ENCODE results near the gene STK31.
"Not testable (repeated sequence)": the region's sequence is repeated elsewhere in the genome, so short reads cannot be mapped to it uniquely, and the experiment has no call there.

STK31 gene

GRCh38 chr7:23713285-23714149, 3.5 kb downstream of the STK31 start:
- DNase-seq = no peak

DNA sequence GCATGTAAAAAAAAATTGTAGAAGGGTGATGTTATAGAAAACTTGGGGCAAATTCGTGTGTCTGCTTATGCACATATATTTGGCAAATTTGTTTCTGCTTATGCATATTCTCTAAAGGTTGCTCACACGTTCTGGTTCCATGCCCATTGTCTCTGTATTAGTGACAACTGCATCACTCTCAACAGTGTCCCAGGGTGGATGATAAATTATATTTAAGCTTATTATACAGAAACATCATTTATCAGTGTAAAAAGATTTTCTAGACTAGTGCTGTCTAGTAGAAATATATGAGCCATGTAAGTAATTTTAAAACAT, 4.1 kb downstream of the STK31 start:
- no peak for DNase-seq

GRCh38 chr7:23714579-23714978, 4.6 kb downstream of the STK31 start:
- DNase-seq = no peak

DNA sequence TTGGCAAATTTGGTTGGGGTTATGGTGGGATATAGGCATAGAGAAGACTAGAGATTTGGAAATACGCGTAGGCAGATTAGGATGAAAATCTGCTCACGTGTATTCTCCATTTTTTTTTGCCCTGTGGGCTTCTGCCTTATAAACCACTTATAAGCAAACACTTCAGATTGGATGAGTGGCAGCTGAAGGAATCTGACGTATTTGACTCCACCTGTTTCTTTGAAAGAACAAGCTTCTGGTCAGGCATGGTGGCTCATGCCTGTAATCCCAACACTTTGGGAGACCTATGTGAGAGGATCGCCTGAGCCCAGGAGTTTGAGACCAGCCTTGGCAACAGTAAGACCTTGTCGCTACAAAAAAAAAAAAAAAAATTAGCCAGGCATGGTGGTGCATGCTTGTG, 5.1 kb downstream of the STK31 start:
- DNase-seq = no peak

DNA sequence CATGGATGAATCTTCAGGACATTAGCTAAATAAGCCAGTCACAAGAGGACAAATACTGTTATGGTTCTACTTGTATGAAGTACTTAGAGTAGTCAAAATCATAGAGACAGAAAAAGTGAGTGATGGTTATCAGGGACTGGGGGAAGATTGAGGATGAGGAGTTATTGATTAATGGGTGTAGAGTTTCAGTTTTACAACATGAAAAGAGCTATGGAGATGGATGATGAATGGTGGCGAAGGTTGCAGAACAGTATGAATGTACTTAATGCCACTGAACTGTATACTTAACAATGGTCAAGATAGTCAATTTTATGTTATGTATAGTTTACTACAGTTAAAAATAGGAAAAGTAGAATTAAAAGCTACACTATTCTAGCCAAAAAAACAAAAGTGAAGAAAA, 7.8 kb downstream of the STK31 start:
- no peak for DNase-seq

- no peak for DNase-seq
These were observed 11.4 kb downstream of the STK31 start for GRCh38 chr7:23721456-23721855.

DNA sequence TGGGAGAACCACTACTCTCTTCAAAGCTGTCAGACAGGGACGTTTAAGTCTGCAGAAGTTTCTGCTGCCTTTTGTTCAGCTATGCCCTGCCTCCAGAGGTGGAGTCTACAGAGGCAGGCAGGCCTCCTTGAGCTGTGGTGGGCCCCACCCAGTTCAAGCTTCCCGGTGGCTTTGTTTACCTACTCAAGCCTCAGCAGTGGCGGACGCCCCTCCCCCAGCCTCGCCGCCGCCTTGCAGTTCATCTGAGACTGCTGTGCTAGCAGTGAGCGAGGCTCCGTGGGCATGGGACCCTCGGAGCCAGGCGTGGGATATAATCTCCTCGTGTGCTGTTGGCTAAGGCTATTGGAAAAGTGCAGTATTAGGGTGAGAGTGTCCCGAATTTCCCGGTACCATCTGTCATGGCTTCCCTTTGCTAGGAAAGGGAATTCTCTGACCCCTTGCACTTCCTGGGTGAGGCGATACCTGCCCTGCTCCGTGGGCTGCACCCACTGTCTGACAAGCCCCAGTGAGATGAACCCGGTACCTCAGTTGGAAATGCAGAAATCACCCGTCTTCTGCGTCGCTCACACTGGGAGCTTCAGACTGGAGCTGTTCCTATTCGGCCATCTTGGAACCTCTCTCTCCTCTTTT, 12.7 kb downstream of the STK31 start:
- not testable (repeated sequence) for DNase-seq

- DNase-seq = not testable (repeated sequence)
These were observed 14.1 kb downstream of the STK31 start for GRCh38 chr7:23724113-23724512.

- DNase-seq = no peak
These were observed 32.0 kb downstream of the STK31 start for GRCh38 chr7:23742051-23742450.

DNA sequence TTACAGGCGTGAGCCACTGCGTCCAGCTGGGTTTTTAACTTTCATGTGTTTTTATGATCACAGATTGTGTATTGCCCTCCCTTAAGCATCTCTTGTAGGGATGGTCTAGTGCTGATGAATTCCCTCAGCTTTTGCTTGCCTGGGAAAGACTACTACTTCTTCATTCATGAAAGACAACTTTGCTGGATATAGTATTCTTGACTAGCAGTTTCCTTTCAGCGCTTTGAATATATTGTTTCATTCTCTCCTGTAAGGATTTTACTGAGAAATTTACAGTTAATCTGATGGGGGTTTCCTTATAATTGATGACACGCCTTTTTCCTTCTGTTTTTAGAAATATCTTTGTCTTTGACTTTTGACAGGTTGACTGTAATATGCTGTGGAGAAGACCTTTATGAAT, 33.2 kb downstream of the STK31 start:
- no peak for DNase-seq

DNA sequence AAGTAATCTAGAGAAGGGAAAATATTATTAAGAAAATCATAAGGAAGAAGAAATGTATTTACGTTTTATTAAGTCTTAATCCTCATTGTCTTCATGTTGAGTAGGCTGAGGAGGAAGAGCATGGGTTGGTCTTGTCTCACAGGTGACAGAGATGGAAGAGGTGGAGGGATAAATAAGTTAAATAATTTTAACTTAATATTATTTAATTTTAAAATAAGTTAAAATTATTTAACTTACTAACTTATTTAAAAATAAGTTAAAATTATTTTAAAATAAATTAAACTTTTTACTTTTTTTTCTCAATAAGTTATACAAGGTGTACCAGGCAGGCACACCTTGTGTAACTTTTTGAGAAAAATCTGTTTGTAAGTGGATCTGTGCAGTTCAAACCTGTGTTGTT, 36.6 kb downstream of the STK31 start:
- DNase-seq = no peak

- DNase-seq = no peak
These were observed 41.8 kb downstream of the STK31 start for GRCh38 chr7:23751852-23752251.

DNA sequence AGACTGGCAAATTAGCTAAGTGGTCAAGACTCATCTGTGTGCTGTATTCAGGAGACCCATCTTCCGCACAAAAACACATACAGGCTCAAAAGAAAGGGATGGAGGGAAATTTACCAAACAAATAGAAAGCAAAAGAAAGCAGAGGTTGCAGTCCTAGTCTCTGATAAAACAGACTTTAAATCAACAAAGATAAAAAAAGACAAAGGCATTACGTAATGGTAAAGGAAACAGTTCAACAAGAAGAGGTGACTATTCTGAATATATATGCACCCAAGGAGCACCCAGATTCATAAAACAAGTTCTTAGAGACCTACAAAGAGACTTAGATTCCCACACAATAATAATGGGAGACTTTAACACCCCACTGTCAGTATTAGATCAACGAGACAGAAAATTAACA, 48.8 kb downstream of the STK31 start:
- not testable (repeated sequence) for DNase-seq

DNA sequence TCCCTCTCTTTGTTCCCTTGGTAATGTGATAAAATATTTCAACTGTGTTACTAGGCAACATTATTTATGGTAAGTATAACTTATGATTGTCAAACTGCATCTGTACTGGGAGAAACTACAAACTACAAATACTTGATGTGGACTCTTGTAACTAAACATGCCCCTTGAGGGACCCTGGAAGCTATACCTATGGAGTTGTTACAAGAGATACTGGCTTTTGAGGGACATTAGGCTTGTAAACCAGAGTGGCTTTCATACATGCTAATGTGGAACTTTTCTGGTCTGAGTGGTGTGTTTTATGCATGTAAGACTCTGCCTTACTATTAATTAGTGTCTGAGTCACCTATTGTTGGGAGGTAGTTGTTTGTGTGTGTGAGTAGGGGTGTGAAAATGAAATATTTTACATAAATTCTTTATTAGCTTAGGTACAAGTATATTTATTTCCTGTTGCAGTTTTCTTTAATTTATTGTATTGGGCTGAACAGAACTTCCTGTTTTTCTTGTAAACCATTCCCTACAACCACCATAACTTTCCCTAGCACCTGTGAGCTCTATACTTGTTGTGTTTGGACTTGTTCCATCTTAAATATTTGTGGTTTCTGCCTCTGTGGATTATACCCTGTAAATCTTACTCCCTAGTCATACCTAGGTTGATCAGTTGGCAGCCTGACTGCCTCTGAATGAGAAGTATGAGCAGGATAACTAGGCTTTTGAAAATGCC, 49.8 kb downstream of the STK31 start:
- DNase-seq = no peak

- DNase-seq = no peak
These were observed 55.9 kb downstream of the STK31 start for GRCh38 chr7:23765943-23766342.

DNA sequence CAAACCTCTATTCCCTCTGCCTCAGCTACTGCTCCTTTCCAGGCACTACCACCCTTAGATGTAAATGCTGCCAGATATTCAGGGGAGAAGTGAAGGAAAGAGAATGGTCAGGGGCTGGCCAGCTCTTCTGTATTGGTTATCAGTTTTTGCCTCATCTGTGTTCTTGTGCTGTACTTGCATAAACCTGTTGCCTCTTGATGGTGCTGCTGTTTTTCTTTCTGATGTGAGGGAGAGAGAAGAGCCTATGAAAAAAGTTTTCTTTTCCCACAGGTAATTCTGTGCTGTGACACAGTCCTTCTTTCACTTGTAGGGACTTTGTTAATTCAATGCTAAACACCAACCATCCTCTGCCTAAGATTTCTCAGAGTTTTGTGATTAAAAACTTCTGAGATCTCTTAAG, 57.5 kb downstream of the STK31 start:
- no peak for DNase-seq

DNA sequence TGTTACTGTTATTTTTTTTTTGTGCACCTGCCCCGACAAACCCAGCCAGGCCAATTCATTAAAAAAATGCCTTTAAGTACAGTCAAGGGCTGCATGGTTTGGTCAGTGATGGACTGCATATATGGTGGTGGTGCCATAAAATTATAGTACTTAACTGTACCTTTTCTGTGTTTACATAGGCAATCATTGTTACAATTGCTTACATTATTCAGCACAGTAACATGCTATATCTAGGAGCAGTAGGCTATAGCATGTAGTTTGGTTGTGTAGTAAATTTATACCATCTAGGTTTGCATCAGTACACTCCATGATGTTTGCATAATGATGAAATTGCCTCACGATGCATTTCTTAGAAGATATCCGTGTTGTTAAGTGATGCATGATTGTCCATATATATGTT, 58.0 kb downstream of the STK31 start:
- no peak for DNase-seq

GRCh38 chr7:23779185-23779800, 69.3 kb downstream of the STK31 start:
- not testable (repeated sequence) for DNase-seq

- no peak for DNase-seq
These were observed 73.1 kb downstream of the STK31 start for GRCh38 chr7:23783115-23783514.

DNA sequence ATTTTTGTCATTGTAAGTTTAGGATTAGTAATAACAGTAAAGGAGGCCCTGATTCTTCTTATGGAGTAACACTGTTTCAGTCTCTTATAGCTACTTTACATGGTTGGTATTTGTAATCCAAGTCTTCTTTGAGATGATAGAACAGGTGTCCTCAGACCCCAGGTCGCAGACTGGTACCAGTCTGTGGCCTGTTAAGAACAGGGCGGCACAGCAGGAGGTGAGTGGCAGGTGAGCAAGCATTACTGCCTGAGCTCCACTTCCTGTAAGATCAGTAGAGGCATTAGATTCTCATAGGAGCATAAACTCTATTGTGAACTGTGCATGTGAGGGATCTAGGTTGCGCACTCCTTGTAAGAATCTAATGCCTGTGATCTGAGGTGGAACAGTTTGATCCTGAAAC, 77.3 kb downstream of the STK31 start:
- DNase-seq = no peak

GRCh38 chr7:23788843-23789242, 78.8 kb downstream of the STK31 start:
- no peak for DNase-seq

GRCh38 chr7:23791721-23792120, 81.7 kb downstream of the STK31 start:
- DNase-seq = no peak
